G401 (cell line): ENCODE measurements around the gene METTL18. TPM values are rescaled to one million over a fixed set of nuclear protein-coding genes. Genes with fewer than 3 reads are reported as not detected.

Experiments used
- DNase-seq: peaks from one replicate; pipeline ENCODE4 v3.0.0-alpha.2; 2015; ENCODE audit warnings: low spot score
- in situ Hi-C: cut with HindIII; loops from 2 replicates; pipeline ENCODE4 v1.10.0; 2016; ENCODE audit warnings: low sequenced_read_pairs, mixed read lengths
- total RNA-seq: library from RNA; depleted of rRNA; stranded (reverse); fragments of >200 nt; shearing (Covaris generic); gene quantifications from 2 replicates; pipeline ENCODE4 v1.2.3, GENCODE V29; 2014

METTL18 gene
- total RNA-seq, 1 experiment from 2014 or later: 9.6 TPM

GRCh38 chr1:169793730-169794129 is 977 bp downstream of the METTL18 start:
- in situ Hi-C loops: no loop called here
- no peak for DNase-seq

- in situ Hi-C loops: no loop called here
- DNase-seq: no peak
Observed at GRCh38 chr1:169788402-169788801, 6.3 kb downstream of the METTL18 start.

GRCh38 chr1:169786974-169787373 is 7.7 kb downstream of the METTL18 start:
- in situ Hi-C loops: no loop called here
- no peak for DNase-seq

- in situ Hi-C loops: no loop called here
- DNase-seq: no peak
Observed at GRCh38 chr1:169785267-169785666, 9.4 kb downstream of the METTL18 start.

- no peak for DNase-seq
- in situ Hi-C loops: no loop called here
Observed at GRCh38 chr1:169784102-169784501, 10.6 kb downstream of the METTL18 start.

DNA sequence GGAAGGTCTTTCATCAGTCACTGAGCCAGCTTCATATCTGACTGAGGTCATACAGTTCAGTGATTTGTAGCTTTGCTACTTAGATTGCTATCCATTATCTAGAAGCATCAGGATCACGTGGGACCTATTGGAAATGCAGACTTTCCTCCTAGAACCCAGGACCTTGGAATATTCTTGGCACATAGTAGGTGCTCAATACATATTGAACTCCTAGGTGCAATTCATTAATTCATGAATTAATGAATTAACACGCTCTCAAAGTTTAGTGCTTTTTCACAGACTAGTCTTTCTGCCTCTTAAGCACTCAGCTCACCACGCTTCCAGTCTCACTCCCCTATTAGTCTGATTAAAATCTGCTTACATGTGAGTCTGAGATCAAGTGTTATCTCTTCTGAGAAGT is 12.1 kb downstream of the METTL18 start:
- in situ Hi-C loops: no loop called here
- no peak for DNase-seq

DNA sequence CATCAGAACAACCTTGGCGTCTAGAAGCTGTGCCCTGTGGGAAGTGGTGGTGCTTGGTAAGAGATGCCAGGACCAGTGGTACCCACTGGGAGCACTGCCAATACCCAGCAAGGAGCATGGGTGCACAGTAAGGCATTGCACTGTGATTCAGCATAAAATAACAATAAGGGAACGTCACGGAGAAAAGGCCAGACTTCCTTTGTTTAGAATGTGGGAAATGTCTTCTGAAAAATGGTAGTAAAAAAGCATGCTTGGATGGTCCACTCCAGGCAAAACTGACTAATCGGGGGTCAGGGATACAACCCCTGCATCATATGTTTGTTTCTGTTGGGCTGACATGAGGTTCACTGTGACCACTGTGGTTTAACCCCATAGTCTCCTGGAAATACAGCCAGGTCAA is 14.7 kb downstream of the METTL18 start:
- no peak for DNase-seq
- in situ Hi-C loops: no loop called here

DNA sequence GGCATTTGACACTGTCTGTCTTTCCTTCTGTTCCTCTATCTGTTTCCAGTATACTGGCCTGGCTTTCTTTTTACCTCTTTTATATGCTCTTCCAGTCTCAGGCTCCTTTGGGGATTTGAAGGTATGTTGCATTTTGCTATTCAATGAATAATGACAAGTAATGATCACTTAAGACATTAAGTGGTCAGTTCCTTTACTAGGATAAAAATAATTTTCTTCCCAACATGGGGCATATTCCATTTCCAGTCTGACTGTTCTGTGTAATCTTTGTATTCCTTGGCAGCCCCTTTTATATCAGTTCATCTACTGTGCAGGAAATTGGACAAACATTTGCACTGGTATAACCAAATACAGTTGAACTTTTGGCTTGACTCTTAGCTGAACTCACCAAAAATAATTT is 15.6 kb downstream of the METTL18 start:
- in situ Hi-C loops: no loop called here
- no peak for DNase-seq

DNA sequence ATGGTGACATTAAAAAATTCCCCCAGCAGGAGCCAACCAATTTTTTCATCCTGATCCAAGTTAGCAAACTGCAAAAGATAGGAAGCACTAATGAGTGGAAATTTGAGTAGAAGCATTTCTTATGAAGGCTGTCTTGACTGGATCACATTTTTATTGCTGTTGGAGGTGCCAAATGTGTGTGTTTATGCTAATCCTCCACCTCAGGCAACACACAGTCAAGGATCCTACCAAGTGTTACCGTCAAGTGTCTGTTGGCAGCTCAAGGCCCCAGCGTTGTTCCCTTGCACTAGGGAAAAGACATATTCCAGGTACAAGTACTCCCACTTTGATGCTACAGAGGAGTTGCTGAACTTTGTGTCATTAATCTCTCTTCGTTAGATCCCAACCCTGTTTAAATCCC is 18.3 kb downstream of the METTL18 start:
- in situ Hi-C loops: no loop called here
- DNase-seq: no peak

- in situ Hi-C loops: no loop called here
- no peak for DNase-seq
Observed at GRCh38 chr1:169768161-169768560, 26.5 kb downstream of the METTL18 start.

DNA sequence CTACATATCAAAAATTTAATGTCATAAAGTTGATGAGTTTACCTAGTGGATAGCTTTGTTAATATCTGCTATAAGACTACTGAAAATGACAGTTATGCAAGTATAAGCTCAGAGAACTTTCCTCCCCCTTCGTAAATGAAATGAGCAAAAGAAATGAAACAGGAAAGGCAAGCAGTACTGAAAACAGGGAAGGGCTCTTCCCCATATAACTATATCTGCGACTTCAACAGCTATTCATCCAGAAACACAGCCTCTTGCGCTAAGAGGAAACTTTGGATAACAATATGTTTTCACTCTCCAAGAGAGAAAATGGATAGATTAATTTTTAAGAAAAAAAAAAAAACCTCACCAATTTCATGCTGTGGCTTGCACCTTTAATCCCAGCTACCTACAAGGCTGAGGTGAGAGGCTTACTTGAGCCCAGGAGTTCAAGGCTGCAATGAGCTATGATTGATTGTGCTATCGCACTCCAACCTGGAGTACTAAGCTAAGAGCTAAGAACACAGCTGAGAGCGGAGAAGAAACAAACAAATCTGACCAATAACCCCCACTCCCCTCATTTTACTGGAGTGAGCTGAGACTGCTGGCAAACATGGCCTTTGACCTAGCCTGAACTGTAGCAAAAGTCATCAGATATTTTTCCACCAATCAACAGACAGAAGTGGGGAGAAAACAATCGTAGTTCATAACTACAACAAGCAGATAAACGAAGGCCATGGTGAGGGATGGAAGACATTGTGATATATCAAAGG is 29.0 kb downstream of the METTL18 start:
- DNase-seq: no peak
- in situ Hi-C loops: no loop called here

DNA sequence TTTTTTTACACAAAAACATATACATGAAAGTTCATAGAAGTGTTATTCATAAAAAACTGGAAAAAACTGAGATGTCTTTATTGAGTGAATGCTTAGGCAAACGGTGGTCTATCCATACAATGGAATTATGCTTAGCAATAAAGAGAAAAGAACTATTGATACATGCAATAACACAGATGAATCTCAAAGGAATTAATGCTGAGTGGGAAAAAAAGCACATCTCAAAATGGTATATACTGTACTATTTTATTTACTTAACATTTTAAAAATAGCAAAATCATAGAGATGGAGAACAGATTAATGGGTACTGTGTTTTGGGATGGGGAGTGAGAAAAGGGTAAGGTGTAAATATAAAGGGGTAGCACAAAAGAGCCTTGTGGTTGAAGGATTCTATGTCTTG is 29.8 kb downstream of the METTL18 start:
- no peak for DNase-seq
- in situ Hi-C loops: no loop called here

DNA sequence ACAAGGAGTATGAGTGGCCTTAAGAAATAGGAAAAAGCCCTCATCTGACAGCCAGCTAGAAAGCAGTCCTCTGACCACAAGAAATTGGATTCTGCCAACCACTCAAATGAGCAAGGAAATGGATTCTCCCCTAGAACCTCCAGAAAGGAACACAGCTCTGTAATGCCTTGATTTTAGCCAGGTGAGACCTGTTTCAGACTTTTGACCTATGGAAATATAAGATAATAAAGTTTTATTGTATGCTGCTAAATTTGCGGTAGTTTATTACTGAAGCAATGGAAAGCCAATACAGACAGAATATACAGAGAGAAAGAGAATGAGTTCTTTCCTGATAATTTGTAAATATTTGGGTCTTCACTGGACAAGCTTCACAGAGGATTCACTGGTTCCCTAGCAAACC is 32.0 kb downstream of the METTL18 start:
- DNase-seq: no peak

GRCh38 chr1:169759038-169759437 is 35.7 kb downstream of the METTL18 start:
- in situ Hi-C loops: no loop called here
- DNase-seq: no peak

More for the DNA sequence above, 32.0 kb downstream of the METTL18 start:
- in situ Hi-C loops: no loop called here

- no peak for DNase-seq
- in situ Hi-C loops: no loop called here
Observed at GRCh38 chr1:169753549-169753948, 41.2 kb downstream of the METTL18 start.

- DNase-seq: no peak
- in situ Hi-C loops: no loop called here
Observed at GRCh38 chr1:169750041-169750440, 44.7 kb downstream of the METTL18 start.

- in situ Hi-C loops: no loop called here
- DNase-seq: no peak
Observed at GRCh38 chr1:169746550-169746949, 48.2 kb downstream of the METTL18 start.

GRCh38 chr1:169745015-169745861 is 49.5 kb downstream of the METTL18 start:
- no peak for DNase-seq
- in situ Hi-C loops: no loop called here
